Fibroblast of skin of left quadriceps (primary cell): ENCODE measurements around the gene LINC00237.
A peak's percentile ranks its signal among the peaks of the same experiment; 100 is the strongest.

Experiments
- DNase-seq, 2 experiments: peaks; one replicate each; pipeline ENCODE4 v3.0.0-alpha.2; 2013; ENCODE audit warnings: low read depth in 2 of 2

LINC00237 gene

DNA sequence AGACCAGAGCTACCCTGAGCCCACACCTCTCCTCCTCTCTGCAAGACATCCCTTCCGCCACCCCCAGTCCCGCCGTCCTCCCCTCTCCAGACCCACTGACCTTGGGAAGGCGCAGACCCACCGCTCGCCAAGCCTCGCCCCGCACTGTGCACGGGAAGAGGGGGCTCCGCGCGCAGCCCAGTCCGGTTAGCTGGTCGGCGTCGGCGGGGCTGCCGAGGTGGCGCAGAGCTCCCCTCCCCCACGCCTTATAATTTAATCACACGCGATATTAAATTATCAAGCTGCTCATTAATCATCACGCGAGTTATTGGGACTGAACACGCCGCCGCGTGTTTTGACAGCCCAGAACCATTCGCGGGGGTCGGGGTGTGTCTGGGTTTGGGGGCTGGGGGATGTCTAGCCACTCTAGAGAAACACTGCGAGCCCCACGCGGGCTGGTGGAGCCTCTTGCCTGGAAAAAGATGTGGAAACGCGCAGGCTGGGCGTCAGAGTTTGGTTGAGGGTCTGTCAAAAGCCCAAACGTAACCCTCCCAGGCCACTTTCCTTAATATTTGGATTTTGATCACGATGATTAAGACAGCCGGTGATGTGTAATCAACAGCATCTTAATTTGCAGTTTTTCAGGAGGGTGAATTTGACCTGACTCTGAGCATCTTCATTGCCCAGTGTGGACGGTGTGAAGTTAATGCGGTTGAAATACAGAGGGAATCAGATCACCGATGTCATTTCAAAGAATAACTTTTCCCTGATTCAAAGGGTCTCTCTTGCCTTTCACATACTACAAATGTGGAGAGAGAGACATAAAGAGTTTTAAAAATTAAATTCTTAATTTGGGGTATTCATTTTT is at the start of gene LINC00237:
LINC00237 (minus strand) TSS at position 188 of the 847 bp plus-strand sequence.
- DNase-seq: no peak

DNA sequence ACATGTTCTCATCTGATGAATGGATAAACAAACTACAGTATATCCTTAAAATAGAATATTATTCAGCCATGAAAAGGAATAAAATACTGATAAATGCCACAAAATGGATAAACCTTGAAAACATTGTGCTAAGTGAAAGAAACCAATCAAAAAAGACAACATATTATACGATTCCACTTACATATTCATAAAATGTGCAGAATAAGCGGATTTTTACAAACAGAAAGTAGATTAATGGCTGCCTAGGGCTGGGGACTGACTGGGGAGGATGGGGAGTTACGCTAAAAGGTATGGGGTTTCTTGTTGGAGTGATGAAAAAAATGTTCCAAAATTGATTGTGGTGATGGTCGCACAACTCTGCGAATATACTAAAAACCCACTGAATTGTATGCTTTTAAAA is 49.1 kb upstream of the LINC00237 start:
- no peak for DNase-seq

DNA sequence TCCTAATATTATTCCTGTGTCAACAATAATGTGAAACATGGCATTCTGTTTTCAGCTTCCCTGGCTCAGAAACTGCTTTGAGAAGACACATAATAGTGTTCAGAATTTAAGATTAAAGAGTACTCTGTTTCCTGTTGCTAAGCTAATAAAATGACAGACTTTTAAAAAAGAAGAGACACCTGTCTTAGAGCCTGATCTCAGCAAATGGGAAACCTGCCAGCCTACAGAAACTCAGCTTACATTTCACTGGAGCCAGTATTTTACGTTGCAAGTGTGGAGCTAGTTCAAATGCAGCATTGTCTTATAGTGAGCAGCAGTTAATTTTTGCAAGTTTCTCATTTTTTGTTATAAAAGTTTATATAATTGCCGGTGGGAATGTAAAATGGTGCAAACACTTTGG is 48.5 kb upstream of the LINC00237 start:
- DNase-seq: no peak

DNA sequence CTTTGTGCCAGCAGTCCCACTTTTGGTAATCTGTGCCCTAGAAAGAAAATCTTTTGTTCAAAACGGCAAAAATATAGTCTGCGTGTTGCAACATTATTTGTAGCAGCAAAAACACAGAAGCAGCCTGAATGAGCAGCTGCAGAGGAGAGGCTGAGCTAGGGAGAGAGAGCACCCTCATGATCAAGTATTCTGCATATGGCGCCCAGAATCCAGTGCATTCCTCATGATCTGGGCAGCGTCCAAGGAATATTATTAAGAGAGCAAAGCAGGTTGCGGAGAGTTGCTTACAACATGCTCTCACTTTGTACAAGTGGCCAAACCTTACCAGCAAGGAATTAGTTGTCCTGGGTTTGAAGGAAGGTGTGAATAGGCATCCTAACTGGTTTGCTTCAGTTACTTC is 45.6 kb upstream of the LINC00237 start:
- DNase-seq: peak; percentile 20 to 22

DNA sequence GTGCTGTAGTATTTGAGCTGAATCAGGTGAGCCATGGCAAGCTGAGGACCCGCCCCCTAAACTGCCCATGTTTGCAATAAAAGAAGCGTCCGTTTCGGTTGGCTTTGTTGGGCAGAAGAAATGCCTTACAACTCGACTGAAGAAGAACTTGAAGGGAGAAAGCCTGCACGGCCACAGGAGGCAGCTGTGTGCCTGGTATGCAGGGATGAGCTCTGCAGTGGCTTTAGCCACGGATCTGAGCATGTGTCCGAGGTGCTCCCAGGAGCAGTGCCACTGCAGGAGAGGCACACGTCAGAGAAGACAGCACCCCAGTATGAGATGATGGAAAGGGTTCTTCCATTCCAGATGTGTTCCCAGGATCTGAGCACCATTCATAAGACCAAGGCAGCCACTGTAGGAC is 43.2 kb upstream of the LINC00237 start:
- no peak for DNase-seq

- DNase-seq: no peak
Measured at GRCh38 chr20:21147593-21147992, 41.4 kb upstream of the LINC00237 start.

DNA sequence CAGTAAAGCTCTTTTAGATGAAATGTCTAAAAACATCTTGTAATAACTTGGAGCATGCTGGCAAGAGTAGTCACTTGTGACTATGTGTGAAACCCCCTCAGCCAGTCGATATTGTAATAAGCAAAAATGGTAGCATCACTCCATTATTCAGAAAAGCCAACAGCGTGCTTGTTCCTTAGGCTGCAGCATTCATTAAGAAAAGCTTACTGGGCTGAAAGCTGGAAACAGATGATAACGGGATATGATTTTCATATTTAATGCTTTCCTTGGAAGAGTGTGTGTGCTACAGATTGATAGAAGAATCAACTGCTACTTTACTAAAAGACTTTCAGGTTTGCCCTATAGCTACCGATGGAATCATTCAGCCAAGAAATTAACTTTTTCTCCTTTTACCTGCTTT is 40.1 kb upstream of the LINC00237 start:
- no peak for DNase-seq

GRCh38 chr20:21145424-21145823 is 39.3 kb upstream of the LINC00237 start:
- no peak for DNase-seq

DNA sequence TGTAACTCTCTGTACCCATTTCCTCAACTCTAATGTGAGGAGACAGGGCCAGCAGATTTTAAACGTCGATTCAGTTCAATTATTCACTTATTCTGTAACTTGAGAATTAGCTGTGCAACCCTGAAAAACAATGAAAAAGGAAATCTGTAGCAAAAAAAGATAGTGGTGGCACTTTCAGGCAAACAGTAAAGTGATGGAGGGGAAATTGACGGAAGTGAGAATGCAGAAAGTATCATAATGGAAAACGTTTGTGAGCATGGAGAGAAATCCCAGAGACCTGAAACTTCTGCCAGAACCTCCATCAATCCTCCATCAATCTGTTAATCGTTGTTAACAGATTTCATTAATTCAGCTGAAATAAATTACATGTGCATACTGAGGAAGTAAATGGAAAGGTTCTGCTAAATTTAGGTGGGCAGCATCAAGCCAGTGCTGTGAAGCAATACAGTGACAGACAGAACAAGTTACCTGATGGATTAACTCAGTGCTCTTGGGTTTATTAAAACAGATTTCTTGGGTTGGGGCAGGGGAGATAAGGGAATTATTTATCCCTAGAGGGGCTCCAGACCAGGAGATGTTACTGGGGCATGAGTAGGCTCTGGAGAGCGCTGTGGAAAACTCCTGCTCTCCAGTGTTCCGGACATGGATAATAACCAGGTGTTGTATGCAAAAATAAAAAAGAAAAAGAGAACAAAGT is 37.2 kb upstream of the LINC00237 start:
- no peak for DNase-seq

DNA sequence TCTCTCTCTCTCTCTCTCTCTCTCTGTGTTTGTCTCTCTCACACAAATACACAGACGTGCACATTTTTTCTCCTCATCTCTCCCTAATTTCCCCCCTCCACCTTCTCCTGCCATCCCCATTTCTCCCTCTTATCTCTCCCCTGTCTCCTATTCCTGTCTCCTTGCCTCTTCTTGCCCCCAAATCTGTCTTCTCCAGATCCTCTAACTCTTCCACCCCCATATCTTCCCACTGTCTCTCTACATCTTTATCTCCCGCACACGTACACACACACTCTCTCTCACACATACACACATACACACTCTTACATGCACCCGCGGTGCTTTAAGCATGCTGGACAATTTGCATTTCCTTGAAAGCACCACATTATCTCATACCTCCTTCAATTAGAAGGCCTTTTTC is 35.7 kb upstream of the LINC00237 start:
- no peak for DNase-seq

DNA sequence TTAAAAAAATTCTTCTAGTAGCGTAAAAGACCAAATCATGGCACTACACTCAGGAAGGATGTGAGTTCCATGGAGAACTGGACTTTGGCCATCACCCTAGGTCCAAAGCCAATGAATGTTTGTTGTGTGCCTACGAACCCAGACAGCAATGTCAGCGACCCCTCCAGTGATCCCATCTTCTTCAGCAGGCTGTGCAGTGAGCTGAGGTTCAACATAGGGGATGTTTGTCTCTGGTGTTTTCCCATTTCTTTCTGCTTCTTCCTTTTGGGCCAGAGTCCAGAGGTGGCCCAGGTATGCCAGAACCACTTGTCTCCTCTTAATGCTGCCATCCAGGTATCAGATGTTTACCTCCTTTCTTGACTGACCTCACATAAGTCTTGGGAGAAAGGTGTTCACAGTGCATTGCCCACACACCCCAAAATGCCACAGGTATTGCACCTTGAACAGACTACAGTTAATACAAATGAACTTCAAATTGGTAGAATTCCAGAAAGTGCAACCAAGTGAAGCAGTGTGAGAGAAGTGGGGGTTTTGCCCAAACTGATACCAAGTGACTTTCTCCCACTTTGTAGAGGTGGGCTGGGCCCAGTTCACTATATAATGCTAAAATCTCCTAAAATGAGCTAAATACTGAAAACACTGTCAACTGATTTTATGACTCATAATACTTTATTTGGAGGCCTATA is 33.9 kb upstream of the LINC00237 start:
- DNase-seq: no peak

DNA sequence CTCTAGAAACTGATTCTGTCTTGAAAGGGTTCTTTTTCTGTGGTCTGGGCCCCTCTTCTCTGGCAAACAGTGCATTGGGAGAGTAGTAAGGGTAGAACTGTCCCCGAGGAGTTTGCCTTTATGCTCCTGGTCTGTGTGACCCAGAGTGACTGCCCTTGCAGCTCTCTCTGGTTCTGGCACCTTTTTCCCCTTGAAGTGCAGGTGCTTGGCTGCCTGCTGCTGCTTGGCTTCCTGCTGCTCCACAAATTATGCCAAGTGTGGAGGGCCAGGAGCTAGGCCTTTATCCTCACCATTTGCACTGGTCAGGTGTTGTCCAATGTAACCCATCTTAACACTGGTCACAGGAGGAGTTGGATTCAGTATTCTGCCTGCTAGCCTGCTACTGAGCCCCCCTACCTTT is 30.9 kb upstream of the LINC00237 start:
- no peak for DNase-seq

DNA sequence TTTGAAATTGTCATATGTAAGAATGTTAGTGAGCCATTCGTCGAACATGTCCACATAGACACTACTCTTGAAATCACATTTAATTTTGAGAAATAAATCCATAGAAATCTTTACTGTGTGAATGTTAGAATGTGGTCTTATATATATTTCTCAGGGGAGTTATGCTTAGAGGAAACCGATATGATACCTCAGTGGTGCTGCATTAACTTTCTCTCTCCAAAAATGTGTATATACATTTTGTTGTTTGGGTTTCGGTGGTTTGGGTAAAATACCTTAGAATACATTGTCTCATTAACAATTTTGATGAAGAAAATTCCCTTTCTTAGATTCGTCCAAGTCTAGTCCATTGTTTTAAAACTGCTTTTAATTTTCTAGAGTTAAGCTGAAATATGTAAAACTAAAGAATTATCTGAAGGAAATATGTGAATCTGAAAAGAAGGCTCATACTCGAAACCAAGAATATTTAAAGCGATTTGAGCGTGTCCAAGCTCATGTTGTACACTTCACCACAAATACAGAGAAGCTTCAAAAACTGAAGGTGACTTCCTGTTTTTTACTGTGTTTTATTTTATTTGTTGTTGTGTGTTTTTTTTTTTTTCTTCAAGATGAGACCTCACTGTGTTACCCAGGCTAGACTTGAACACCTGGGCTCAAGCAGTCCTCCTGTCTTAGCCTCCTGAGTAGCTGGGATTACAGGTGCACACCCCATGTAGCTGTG is 30.0 kb upstream of the LINC00237 start:
- no peak for DNase-seq

DNA sequence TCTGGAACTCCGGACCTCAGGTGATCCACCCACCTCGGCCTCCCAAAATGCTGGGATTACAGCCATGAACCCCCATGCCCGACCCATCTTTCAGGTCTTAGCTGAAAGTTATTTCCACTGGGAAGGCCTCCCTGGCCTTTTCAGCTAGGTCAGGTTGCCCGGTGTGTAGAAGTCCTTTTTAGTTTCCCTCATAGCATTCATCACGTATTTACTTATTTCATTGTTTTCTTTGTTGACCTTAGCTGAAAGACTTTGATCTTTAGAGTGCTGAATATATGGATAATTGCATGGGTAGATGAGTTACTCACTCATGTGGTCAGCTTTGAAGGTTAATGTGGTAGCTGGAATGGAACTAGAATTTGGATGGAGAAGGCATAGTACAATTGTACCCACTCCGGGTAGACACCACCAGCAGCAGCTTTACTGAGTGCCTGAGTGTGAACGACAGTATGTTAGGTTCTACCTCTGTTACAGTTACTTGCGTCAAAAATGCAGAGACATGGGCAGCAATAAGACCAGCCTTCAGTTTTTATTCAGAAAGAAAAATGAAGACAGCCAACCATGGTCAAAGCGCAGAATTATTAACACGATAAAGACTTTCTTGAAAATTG is 28.8 kb upstream of the LINC00237 start:
- DNase-seq: no peak

GRCh38 chr20:21133917-21134622 is 27.9 kb upstream of the LINC00237 start:
- DNase-seq: no peak

GRCh38 chr20:21133404-21133803 is 27.2 kb upstream of the LINC00237 start:
- DNase-seq: no peak

GRCh38 chr20:21129861-21130260 is 23.7 kb upstream of the LINC00237 start:
- no peak for DNase-seq

DNA sequence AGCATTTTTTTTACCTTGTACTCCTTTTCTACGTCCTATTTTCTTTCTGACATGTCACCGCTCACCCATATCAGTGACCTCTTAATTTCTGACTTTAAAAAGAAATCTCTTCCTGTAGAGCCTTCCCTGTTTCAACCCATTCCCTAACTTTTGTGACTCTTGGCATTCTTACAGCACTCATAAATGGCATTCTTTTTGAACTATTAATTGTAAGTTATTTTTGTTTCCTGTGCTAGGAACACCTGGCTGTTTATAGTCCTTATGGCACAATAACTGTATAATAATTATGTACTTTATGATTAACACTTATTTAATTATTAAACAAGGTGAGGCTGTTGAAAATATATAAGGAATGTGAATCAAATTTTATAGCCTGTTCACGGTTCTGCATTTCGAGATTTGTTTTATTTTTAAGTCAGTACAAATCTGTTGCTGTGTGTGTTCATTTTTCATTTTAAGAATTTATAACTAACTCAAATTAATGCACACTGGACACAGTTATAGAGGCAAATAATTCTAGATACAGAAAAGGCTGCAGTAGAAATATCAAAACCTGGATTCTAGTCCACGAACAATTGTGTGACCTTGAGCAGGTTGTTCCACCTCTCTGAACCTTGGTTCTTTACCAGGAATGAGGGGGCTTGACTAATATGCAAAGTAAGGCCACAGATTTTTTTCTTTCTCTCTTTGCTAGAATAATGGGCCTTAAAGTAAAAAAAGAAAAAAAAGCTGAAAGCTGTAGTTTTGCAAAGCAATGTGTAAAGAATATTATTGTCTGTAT is 21.2 kb upstream of the LINC00237 start:
- DNase-seq: no peak

DNA sequence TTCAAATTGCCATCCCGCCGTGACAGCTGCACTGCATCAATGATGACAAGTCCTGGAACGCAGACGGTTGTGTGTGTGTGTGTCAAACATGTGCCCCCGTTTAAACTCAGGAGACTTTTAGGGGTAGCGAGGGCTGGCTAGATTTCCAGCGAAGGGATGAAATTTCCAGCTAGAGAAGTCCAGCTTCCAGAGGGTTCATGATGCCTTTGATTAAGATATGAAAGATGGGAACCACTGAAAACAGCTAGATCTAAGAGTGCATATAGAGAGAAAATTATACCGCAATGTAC is 20.4 kb upstream of the LINC00237 start:
- no peak for DNase-seq

- DNase-seq: peak; percentile 85 to 87
Measured at GRCh38 chr20:21125849-21126580, 19.9 kb upstream of the LINC00237 start, which contains the start of gene KIZ. Gene KIZ (plus strand): TSS chr20:21126082. CDS start chr20:21126116, 34 bp downstream.
